WTC11 (cell line): ENCODE measurements around the gene RYR3. TPM values are rescaled to one million over a fixed set of nuclear protein-coding genes. Genes with fewer than 3 reads are reported as not detected.

Source experiments
- ATAC-seq: fragments of 200-7000 bp; cut with Tn5 transposase; 2 replicates; pipeline ENCODE4 v1.10.0; 2021; ENCODE audit warnings: mild to moderate bottlenecking, moderate library complexity
- CTCF ChIA-PET: fragments of 300-600 bp; sonication (Branson Sonifier 250); formaldehyde crosslinking; loops from one replicate; lab custom pipeline; 2021; ENCODE audit warnings: antibody characterized with exemption; lab: Charles Lee
- POLR2A ChIA-PET: fragments of 350-600 bp; sonication (Branson Sonifier 250); formaldehyde crosslinking; loops from one replicate; lab custom pipeline; 2021; ENCODE audit warnings: antibody characterized with exemption; lab: Charles Lee
- DNase-seq: peaks from one replicate; pipeline ENCODE4 v3.0.0; 2021; ENCODE audit warnings: low spot score
- H3K27ac Mint-ChIP-seq: 2 replicates; pipeline ENCODE4 v1.8.0; 2021; ENCODE audit warnings: mixed read lengths
- H3K27me3 Mint-ChIP-seq: 2 replicates; pipeline ENCODE4 v1.8.0; 2021; ENCODE audit warnings: low read depth, mild to moderate bottlenecking, moderate library complexity, mixed read lengths
- H3K36me3 Mint-ChIP-seq: 2 replicates; pipeline ENCODE4 v1.8.0; 2021; ENCODE audit warnings: mixed read lengths
- H3K4me1 Mint-ChIP-seq: 2 replicates; pipeline ENCODE4 v1.8.0; 2022; ENCODE audit warnings: mixed read lengths
- H3K4me3 Mint-ChIP-seq: 2 replicates; pipeline ENCODE4 v1.8.0; 2021; ENCODE audit warnings: mild to moderate bottlenecking, moderate library complexity, mixed read lengths
- H3K9me3 Mint-ChIP-seq: 2 replicates; pipeline ENCODE4 v1.8.0; 2021; ENCODE audit warnings: mixed read lengths
- ATF1 ChIP-seq: sonication (generic); formaldehyde crosslinking; IDR thresholded peaks from 2 replicates; pipeline ENCODE4 v1.8.1; 2023; ENCODE audit warnings: mild to moderate bottlenecking, moderate library complexity, missing genetic modification reagents
- CREB1 ChIP-seq: sonication (generic); formaldehyde crosslinking; IDR thresholded peaks from 2 replicates; pipeline ENCODE4 v1.8.0; 2023; ENCODE audit warnings: mild to moderate bottlenecking, missing genetic modification reagents
- EMX1 ChIP-seq: fragments of 250-450 bp; sonication (Bioruptor Pico); IDR thresholded peaks from 2 replicates; pipeline ENCODE4 v1.8.0; 2021; ENCODE audit warnings: mild to moderate bottlenecking
- FOXJ3 ChIP-seq: sonication (generic); formaldehyde crosslinking; IDR thresholded peaks from 2 replicates; pipeline ENCODE4 v1.9.0; 2021; ENCODE audit warnings: missing genetic modification reagents, mild to moderate bottlenecking, borderline replicate concordance
- HMGA2 ChIP-seq: fragments of 250-450 bp; sonication (Bioruptor Pico); IDR thresholded peaks from 2 replicates; pipeline ENCODE4 v1.4.0; 2021; ENCODE audit warnings: mild to moderate bottlenecking, moderate library complexity
- JUN ChIP-seq: sonication (generic); formaldehyde crosslinking; IDR thresholded peaks from 2 replicates; pipeline ENCODE4 v1.8.0; 2023; ENCODE audit warnings: mild to moderate bottlenecking, missing genetic modification reagents
- NR2C2 ChIP-seq: sonication (generic); formaldehyde crosslinking; IDR thresholded peaks from 2 replicates; pipeline ENCODE4 v1.8.0; 2022; ENCODE audit warnings: mild to moderate bottlenecking, missing genetic modification reagents
- PRRX2 ChIP-seq: fragments of 250-450 bp; sonication (Bioruptor Pico); IDR thresholded peaks from 2 replicates; pipeline ENCODE4 v1.8.0; 2021; ENCODE audit warnings: mild to moderate bottlenecking
- SMAD4 ChIP-seq: sonication (generic); formaldehyde crosslinking; IDR thresholded peaks from 2 replicates; pipeline ENCODE4 v1.8.0; 2022; ENCODE audit warnings: mild to moderate bottlenecking, missing genetic modification reagents
- SOX15 ChIP-seq: fragments of 250-450 bp; sonication (Bioruptor Pico); IDR thresholded peaks from 2 replicates; pipeline ENCODE4 v1.9.0; 2021; ENCODE audit warnings: mild to moderate bottlenecking
- TP53 ChIP-seq: sonication (generic); formaldehyde crosslinking; IDR thresholded peaks from 2 replicates; pipeline ENCODE4 v1.8.1; 2023; ENCODE audit warnings: mild to moderate bottlenecking, missing genetic modification reagents
- ZBTB21 ChIP-seq: sonication (generic); formaldehyde crosslinking; IDR thresholded peaks from 2 replicates; pipeline ENCODE4 v1.8.1; 2023; ENCODE audit warnings: mild to moderate bottlenecking, missing genetic modification reagents, borderline replicate concordance
- ZNF219 ChIP-seq: sonication (generic); formaldehyde crosslinking; IDR thresholded peaks from 2 replicates; pipeline ENCODE4 v1.8.0; 2023; ENCODE audit warnings: missing genetic modification reagents, mild to moderate bottlenecking, borderline replicate concordance
- ZNF423 ChIP-seq: fragments of 250-450 bp; sonication (Bioruptor Pico); IDR thresholded peaks from 2 replicates; pipeline ENCODE4 v2.1.2; 2022; ENCODE audit warnings: mild to moderate bottlenecking, moderate library complexity
- ZNF671 ChIP-seq: fragments of 250-450 bp; sonication (Bioruptor Pico); IDR thresholded peaks from 2 replicates; pipeline ENCODE4 v1.8.0; 2021; ENCODE audit warnings: mild to moderate bottlenecking
- total RNA-seq: library from RNA; stranded (reverse); gene quantifications from 3 replicates; pipeline ENCODE4 v1.2.3, GENCODE V29; 2021
- TF ChIP-seq, protein P1 (sequence below): fragments of 250-450 bp; sonication (Bioruptor Pico); IDR thresholded peaks from 2 replicates; pipeline ENCODE4 v2.1.2; 2022; ENCODE audit warnings: mild to moderate bottlenecking, moderate library complexity
- TF ChIP-seq, protein P2 (sequence below): fragments of 250-450 bp; sonication (Bioruptor Pico); IDR thresholded peaks from 2 replicates; pipeline ENCODE4 v1.9.0; 2021; ENCODE audit warnings: moderate library complexity, mild to moderate bottlenecking, inconsistent platforms, borderline replicate concordance
- TF ChIP-seq, protein P3 (sequence below): sonication (generic); formaldehyde crosslinking; IDR thresholded peaks from 2 replicates; pipeline ENCODE4 v1.8.1; 2022; ENCODE audit warnings: mild to moderate bottlenecking, missing genetic modification reagents, moderate library complexity, borderline replicate concordance
- TF ChIP-seq, protein P4 (sequence below): sonication (generic); formaldehyde crosslinking; IDR thresholded peaks from 2 replicates; pipeline ENCODE4 v1.8.1; 2023; ENCODE audit warnings: mild to moderate bottlenecking, missing genetic modification reagents
- TF ChIP-seq, protein P5 (sequence below): sonication (generic); formaldehyde crosslinking; IDR thresholded peaks from 2 replicates; pipeline ENCODE4 v1.8.1; 2022; ENCODE audit warnings: low read depth, mild to moderate bottlenecking, moderate library complexity, missing genetic modification reagents, borderline replicate concordance
- TF ChIP-seq, protein P6 (sequence below): sonication (generic); formaldehyde crosslinking; IDR thresholded peaks from 2 replicates; pipeline ENCODE4 v1.8.0; 2022; ENCODE audit warnings: mild to moderate bottlenecking, missing genetic modification reagents
- TF ChIP-seq, protein P7 (sequence below): sonication (generic); formaldehyde crosslinking; IDR thresholded peaks from 2 replicates; pipeline ENCODE4 v1.8.1; 2023; ENCODE audit warnings: mild to moderate bottlenecking, missing genetic modification reagents, moderate library complexity
- TF ChIP-seq, protein P8 (sequence below): sonication (generic); formaldehyde crosslinking; IDR thresholded peaks from 2 replicates; pipeline ENCODE4 v1.8.0; 2023; ENCODE audit warnings: missing genetic modification reagents, mild to moderate bottlenecking, borderline replicate concordance
- TF ChIP-seq, protein P9 (sequence below): sonication (generic); formaldehyde crosslinking; IDR thresholded peaks from 2 replicates; pipeline ENCODE4 v1.8.0; 2022; ENCODE audit warnings: mild to moderate bottlenecking, missing genetic modification reagents

The RYR3 gene
- total RNA-seq, 1 experiment from 2014 or later: 1.4 TPM

DNA sequence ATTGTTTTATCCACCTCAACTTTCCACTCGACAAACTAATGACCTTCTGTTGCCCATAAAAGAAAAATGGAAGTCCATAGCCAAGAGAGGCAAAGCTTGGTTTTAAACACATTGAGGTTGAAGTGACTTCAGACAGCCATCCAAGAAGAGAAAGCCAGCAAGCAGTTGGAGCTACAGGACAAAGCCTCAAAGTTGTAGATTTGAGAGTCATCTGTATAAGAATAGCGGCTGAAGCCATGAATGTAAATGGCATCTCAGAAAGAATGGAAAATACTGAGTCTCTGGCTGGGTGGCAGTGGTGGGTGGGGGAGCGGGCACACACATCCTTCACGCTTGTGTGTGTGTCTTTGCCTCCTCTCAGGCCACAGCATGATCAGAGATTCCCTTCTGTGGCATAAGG lies 533.4 kb downstream of the RYR3 start:
- peaks cover 34% of the 10 kb centered on the region for H3K4me1 Mint-ChIP-seq
- no peaks in the 10 kb centered on the region for H3K36me3 Mint-ChIP-seq
- CTCF ChIA-PET: no interaction called here
- peak overlapping the region; percentile 86 for H3K27ac Mint-ChIP-seq
- TF ChIP-seq ZNF423 (CRISPR knock-in tag) (peak; percentile 44; the same call in 1 of the 2 replicates), NR2C2 (CRISPR knock-in tag) (no peak), PRRX2 (no peak), ATF1 (no peak), CREB1 (CRISPR knock-in tag) (no peak)
- TF ChIP-seq, protein P1, sequence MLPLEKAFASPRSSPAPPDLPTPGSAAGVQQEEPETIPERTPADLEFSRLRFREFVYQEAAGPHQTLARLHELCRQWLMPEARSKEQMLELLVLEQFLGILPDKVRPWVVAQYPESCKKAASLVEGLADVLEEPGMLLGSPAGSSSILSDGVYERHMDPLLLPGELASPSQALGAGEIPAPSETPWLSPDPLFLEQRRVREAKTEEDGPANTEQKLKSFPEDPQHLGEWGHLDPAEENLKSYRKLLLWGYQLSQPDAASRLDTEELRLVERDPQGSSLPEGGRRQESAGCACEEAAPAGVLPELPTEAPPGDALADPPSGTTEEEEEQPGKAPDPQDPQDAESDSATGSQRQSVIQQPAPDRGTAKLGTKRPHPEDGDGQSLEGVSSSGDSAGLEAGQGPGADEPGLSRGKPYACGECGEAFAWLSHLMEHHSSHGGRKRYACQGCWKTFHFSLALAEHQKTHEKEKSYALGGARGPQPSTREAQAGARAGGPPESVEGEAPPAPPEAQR (CRISPR knock-in tag): peak; percentile 65; the same call in 1 of the 2 replicates
- TF ChIP-seq, protein P2, sequence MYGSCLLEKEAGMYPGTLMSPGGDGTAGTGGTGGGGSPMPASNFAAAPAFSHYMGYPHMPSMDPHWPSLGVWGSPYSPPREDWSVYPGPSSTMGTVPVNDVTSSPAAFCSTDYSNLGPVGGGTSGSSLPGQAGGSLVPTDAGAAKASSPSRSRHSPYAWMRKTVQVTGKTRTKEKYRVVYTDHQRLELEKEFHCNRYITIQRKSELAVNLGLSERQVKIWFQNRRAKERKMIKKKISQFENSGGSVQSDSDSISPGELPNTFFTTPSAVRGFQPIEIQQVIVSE (CRISPR knock-in tag): no peak
- TF ChIP-seq, protein P3, sequence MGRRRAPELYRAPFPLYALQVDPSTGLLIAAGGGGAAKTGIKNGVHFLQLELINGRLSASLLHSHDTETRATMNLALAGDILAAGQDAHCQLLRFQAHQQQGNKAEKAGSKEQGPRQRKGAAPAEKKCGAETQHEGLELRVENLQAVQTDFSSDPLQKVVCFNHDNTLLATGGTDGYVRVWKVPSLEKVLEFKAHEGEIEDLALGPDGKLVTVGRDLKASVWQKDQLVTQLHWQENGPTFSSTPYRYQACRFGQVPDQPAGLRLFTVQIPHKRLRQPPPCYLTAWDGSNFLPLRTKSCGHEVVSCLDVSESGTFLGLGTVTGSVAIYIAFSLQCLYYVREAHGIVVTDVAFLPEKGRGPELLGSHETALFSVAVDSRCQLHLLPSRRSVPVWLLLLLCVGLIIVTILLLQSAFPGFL (CRISPR knock-in tag): no peak
- peaks cover 5% of the 10 kb centered on the region for H3K9me3 Mint-ChIP-seq
- ATAC-seq (peak; percentile 87), DNase-seq (no peak)
- no peak overlapping the region for H3K4me3 Mint-ChIP-seq
- peaks cover under 1% of the 10 kb centered on the region; the same call in 1 of the 2 replicates for H3K27me3 Mint-ChIP-seq
- POLR2A ChIA-PET: no interaction called here

DNA sequence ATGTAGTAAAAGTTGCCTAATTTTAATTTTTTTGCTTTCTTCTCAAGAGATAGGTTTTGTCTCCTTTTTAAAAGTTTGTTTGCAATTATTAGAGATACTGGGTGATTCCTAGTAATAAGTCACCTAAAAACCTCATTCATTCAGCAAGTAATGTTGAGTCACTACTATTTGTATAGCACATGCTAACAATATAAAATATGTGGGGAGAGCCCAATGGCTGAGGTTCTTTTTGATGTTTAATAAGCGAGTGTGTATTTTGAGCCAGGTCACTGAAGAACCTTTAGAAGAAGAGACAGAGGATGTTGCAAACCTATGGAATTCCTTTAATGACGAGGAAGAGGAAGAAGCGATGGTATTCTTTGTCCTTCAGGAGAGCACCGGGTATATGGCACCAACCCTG lies 533.8 kb downstream of the RYR3 start:
- Mint-ChIP-seq H3K27me3 (no peaks in the 10 kb centered on the region; the same call in 1 of the 2 replicates), H3K9me3 (peaks cover 4% of the 10 kb centered on the region), H3K36me3 (no peaks in the 10 kb centered on the region), H3K27ac (no peak overlapping the region), H3K4me1 (peaks cover 34% of the 10 kb centered on the region), H3K4me3 (no peak overlapping the region)
- CTCF ChIA-PET: interaction anchor here (1.2 kb wide), 1 partner anchor 106 kb away, joined by 4 read pairs; no protein-coding TSS in a partner anchor
- DNase-seq (no peak), ATAC-seq (no peak)
- POLR2A ChIA-PET: no interaction called here
- TF ChIP-seq, protein P4, sequence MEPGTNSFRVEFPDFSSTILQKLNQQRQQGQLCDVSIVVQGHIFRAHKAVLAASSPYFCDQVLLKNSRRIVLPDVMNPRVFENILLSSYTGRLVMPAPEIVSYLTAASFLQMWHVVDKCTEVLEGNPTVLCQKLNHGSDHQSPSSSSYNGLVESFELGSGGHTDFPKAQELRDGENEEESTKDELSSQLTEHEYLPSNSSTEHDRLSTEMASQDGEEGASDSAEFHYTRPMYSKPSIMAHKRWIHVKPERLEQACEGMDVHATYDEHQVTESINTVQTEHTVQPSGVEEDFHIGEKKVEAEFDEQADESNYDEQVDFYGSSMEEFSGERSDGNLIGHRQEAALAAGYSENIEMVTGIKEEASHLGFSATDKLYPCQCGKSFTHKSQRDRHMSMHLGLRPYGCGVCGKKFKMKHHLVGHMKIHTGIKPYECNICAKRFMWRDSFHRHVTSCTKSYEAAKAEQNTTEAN (CRISPR knock-in tag): no peak
- TF ChIP-seq, protein P5, sequence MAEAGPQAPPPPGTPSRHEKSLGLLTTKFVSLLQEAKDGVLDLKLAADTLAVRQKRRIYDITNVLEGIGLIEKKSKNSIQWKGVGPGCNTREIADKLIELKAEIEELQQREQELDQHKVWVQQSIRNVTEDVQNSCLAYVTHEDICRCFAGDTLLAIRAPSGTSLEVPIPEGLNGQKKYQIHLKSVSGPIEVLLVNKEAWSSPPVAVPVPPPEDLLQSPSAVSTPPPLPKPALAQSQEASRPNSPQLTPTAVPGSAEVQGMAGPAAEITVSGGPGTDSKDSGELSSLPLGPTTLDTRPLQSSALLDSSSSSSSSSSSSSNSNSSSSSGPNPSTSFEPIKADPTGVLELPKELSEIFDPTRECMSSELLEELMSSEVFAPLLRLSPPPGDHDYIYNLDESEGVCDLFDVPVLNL: no peak
- TF ChIP-seq EMX1 (no peak), JUN (CRISPR knock-in tag) (no peak), ZBTB21 (CRISPR knock-in tag) (no peak), ZNF219 (CRISPR knock-in tag) (no peak), FOXJ3 (CRISPR knock-in tag) (no peak), SMAD4 (CRISPR knock-in tag) (no peak), ZNF671 (CRISPR knock-in tag) (no peak), TP53 (CRISPR knock-in tag) (no peak), SOX15 (CRISPR knock-in tag) (no peak), HMGA2 (CRISPR knock-in tag) (no peak)
- TF ChIP-seq, protein P6, sequence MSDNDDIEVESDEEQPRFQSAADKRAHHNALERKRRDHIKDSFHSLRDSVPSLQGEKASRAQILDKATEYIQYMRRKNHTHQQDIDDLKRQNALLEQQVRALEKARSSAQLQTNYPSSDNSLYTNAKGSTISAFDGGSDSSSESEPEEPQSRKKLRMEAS (CRISPR knock-in tag): no peak
- TF ChIP-seq, protein P7, sequence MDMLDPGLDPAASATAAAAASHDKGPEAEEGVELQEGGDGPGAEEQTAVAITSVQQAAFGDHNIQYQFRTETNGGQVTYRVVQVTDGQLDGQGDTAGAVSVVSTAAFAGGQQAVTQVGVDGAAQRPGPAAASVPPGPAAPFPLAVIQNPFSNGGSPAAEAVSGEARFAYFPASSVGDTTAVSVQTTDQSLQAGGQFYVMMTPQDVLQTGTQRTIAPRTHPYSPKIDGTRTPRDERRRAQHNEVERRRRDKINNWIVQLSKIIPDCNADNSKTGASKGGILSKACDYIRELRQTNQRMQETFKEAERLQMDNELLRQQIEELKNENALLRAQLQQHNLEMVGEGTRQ (CRISPR knock-in tag): no peak
- TF ChIP-seq, protein P8, sequence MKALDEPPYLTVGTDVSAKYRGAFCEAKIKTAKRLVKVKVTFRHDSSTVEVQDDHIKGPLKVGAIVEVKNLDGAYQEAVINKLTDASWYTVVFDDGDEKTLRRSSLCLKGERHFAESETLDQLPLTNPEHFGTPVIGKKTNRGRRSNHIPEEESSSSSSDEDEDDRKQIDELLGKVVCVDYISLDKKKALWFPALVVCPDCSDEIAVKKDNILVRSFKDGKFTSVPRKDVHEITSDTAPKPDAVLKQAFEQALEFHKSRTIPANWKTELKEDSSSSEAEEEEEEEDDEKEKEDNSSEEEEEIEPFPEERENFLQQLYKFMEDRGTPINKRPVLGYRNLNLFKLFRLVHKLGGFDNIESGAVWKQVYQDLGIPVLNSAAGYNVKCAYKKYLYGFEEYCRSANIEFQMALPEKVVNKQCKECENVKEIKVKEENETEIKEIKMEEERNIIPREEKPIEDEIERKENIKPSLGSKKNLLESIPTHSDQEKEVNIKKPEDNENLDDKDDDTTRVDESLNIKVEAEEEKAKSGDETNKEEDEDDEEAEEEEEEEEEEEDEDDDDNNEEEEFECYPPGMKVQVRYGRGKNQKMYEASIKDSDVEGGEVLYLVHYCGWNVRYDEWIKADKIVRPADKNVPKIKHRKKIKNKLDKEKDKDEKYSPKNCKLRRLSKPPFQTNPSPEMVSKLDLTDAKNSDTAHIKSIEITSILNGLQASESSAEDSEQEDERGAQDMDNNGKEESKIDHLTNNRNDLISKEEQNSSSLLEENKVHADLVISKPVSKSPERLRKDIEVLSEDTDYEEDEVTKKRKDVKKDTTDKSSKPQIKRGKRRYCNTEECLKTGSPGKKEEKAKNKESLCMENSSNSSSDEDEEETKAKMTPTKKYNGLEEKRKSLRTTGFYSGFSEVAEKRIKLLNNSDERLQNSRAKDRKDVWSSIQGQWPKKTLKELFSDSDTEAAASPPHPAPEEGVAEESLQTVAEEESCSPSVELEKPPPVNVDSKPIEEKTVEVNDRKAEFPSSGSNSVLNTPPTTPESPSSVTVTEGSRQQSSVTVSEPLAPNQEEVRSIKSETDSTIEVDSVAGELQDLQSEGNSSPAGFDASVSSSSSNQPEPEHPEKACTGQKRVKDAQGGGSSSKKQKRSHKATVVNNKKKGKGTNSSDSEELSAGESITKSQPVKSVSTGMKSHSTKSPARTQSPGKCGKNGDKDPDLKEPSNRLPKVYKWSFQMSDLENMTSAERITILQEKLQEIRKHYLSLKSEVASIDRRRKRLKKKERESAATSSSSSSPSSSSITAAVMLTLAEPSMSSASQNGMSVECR: no peak
- TF ChIP-seq, protein P9, sequence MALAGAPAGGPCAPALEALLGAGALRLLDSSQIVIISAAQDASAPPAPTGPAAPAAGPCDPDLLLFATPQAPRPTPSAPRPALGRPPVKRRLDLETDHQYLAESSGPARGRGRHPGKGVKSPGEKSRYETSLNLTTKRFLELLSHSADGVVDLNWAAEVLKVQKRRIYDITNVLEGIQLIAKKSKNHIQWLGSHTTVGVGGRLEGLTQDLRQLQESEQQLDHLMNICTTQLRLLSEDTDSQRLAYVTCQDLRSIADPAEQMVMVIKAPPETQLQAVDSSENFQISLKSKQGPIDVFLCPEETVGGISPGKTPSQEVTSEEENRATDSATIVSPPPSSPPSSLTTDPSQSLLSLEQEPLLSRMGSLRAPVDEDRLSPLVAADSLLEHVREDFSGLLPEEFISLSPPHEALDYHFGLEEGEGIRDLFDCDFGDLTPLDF (CRISPR knock-in tag): no peak
